ENCODE results near the gene MYO1D. TPM values are rescaled to one million over a fixed set of nuclear protein-coding genes. Genes with fewer than 3 reads are reported as not detected.

MYO1D gene
- total and polyA plus RNA-seq, 2 of the 13 experiments (the other 11 are each of a cell fraction or from before 2014, with no cell fraction given): 13.2 to 17.3 TPM

DNA sequence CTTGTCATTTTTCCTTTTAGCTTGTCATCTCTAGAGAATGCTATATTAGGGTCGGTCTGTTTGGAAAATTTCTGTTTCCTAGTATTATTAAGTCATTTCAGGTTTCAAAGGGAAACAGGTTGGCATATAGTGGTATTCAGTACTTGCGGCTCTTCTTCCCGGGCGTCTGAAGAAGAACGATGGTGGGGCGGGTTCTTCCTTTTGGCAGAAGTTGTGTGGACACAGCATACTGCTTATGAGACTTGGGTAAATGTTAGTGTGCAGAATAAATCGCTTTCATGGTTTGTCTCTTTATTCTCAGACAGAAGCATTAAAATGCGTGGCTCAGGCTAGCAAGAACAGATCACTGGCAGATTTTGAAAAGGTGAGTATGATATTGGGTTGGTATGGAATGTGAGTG lies 399.7 kb downstream of the MYO1D start (continued):
- TF ChIP-seq IRF2 (CRISPR knock-in tag; IDR thresholded peaks at IDR 0.05) (no peak), FOXC1 (CRISPR knock-in tag; IDR thresholded peaks at IDR 0.05; ENCODE audit: borderline replicate concordance) (no peak)

DNA sequence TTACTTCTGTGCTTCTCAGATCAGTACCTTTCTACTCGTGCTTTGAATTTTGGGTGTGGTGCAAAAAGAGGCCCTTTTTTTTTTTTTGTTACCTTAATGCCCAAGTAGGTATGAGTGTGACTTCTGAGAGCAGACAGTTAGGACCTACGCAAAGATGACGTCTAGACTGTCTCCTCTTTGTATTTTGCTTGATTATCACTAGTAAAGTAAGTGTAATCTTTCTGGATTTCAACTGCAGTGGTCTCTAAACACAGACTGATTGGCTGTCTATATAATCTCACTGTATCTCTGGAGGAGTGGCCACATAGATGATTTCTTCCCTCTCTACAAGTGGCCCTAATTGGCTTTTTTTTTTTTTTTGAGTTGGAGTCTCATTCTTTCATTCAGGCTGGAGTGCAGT lies 401.7 kb downstream of the MYO1D start:
- no peak overlapping the region for H3K4me2 ChIP-seq (ENCODE audit: low read depth, low read length)
- DNase-seq (ENCODE audit: low spot score) (no peak), FAIRE-seq (no peak), ATAC-seq (no peak)
- no peaks in the 10 kb centered on the region for H3K4me1 ChIP-seq (ENCODE audit: insufficient read depth, low read length)
- H3K27me3 ChIP-seq (ENCODE audit: control insufficient read depth in 1 of 2, insufficient read depth in 2 of 2, low read length in 2 of 2): no peaks in the 10 kb centered on the region
- in situ Hi-C loops (cut with HindIII; ENCODE audit: extremely low pct_ligation_motif_present, low pct_unique_long_range_greater_than_20kb): no loop called here
- H2AFZ ChIP-seq (ENCODE audit: low read length): no peak overlapping the region
- peaks cover 31 to 93% of the 10 kb centered on the region in 2 experiments for H3K36me3 ChIP-seq (replicated peaks in 1 of 2; ENCODE audit: control insufficient read depth in 1 of 2, insufficient read depth in 2 of 2, low read length in 2 of 2)
- no peaks in the 10 kb centered on the region for H3K79me2 ChIP-seq (ENCODE audit: insufficient read depth, low read length)
- no peaks in the 10 kb centered on the region for H3K9me3 ChIP-seq (ENCODE audit: low read length)
- no peak overlapping the region for H3K9ac ChIP-seq (ENCODE audit: insufficient read depth, low read depth, low read length)
- ChIA-PET POLR2A (interaction anchor here (1.1 kb wide), 1 partner anchor 31 kb away, joined by 3 read pairs; the partner anchor contains the start of gene PSMD11), CTCF (ENCODE audit: low intra/inter-chr PET ratio, low total read pairs) (no interaction called here)
- H3K4me3 ChIP-seq (replicated peaks in 1 of 3; ENCODE audit: insufficient read depth in 1 of 3, low read depth in 2 of 3, low read length in 3 of 3): no peak overlapping the region
- intact Hi-C loops (cut with micrococcal nuclease; ENCODE audit: unreplicated experiment): no loop called here
- no TSS peak for BruUV-seq (replicated peaks)
- H3K27ac ChIP-seq (ENCODE audit: extremely low read length, insufficient read depth, low read length): no peak overlapping the region
- H4K20me1 ChIP-seq (ENCODE audit: insufficient read depth, low read length): no peaks in the 10 kb centered on the region
- 98% methylated on average over 3 of the region's 3 CpGs for WGBS (ENCODE audit: low lambda C conversion rate)
- TF ChIP-seq ZNF317 (CRISPR knock-in tag; IDR thresholded peaks at IDR 0.05) (no peak), SIN3B (IDR thresholded peaks at IDR 0.05; ENCODE audit: low read length) (no peak), ZFAT (CRISPR knock-in tag; conservative IDR thresholded peaks at IDR 0.05) (no peak), ZNF562 (CRISPR knock-in tag; IDR thresholded peaks at IDR 0.05; ENCODE audit: borderline replicate concordance) (no peak), ZNF367 (CRISPR knock-in tag; IDR thresholded peaks at IDR 0.05; ENCODE audit: borderline replicate concordance) (no peak), ZNF713 (CRISPR knock-in tag; IDR thresholded peaks at IDR 0.05) (no peak), NFIC (IDR thresholded peaks at IDR 0.05; ENCODE audit: low read length) (no peak), GRHL1 (CRISPR knock-in tag; conservative IDR thresholded peaks at IDR 0.05) (no peak), MXI1 (IDR thresholded peaks at IDR 0.05; ENCODE audit: borderline replicate concordance, low read depth, low read length) (no peak), ZBTB7B (CRISPR knock-in tag; IDR thresholded peaks at IDR 0.05) (no peak), ARID3A (IDR thresholded peaks at IDR 0.05; ENCODE audit: low read depth, low read length) (no peak), ATF7 (IDR thresholded peaks at IDR 0.05) (no peak), ATF7 (CRISPR knock-in tag; IDR thresholded peaks at IDR 0.05) (no peak)
- TF ChIP-seq, protein P1, sequence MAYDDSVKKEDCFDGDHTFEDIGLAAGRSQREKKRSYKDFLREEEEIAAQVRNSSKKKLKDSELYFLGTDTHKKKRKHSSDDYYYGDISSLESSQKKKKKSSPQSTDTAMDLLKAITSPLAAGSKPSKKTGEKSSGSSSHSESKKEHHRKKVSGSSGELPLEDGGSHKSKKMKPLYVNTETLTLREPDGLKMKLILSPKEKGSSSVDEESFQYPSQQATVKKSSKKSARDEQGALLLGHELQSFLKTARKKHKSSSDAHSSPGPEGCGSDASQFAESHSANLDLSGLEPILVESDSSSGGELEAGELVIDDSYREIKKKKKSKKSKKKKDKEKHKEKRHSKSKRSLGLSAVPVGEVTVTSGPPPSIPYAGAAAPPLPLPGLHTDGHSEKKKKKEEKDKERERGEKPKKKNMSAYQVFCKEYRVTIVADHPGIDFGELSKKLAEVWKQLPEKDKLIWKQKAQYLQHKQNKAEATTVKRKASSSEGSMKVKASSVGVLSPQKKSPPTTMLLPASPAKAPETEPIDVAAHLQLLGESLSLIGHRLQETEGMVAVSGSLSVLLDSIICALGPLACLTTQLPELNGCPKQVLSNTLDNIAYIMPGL (CRISPR knock-in tag; IDR thresholded peaks at IDR 0.05; ENCODE audit: borderline replicate concordance in 1 of 2, low read depth in 1 of 2): no peak
- TF ChIP-seq, protein P2, sequence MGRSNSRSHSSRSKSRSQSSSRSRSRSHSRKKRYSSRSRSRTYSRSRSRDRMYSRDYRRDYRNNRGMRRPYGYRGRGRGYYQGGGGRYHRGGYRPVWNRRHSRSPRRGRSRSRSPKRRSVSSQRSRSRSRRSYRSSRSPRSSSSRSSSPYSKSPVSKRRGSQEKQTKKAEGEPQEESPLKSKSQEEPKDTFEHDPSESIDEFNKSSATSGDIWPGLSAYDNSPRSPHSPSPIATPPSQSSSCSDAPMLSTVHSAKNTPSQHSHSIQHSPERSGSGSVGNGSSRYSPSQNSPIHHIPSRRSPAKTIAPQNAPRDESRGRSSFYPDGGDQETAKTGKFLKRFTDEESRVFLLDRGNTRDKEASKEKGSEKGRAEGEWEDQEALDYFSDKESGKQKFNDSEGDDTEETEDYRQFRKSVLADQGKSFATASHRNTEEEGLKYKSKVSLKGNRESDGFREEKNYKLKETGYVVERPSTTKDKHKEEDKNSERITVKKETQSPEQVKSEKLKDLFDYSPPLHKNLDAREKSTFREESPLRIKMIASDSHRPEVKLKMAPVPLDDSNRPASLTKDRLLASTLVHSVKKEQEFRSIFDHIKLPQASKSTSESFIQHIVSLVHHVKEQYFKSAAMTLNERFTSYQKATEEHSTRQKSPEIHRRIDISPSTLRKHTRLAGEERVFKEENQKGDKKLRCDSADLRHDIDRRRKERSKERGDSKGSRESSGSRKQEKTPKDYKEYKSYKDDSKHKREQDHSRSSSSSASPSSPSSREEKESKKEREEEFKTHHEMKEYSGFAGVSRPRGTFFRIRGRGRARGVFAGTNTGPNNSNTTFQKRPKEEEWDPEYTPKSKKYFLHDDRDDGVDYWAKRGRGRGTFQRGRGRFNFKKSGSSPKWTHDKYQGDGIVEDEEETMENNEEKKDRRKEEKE (IDR thresholded peaks at IDR 0.05): no peak

Measured in HepG2 (cell line).